Left lung (tissue), 10 donors: Measurements from ENCODE around the gene FBXO5. TPM values are rescaled to one million over a fixed set of nuclear protein-coding genes. Genes with fewer than 3 reads are reported as not detected.

Experiments
- ATAC-seq: fragments of 200-7000 bp; cut with Tn5 transposase; one replicate; pipeline ENCODE4 v1.9.1; 2020; ENCODE audit warnings: moderate library complexity
- DNase-seq, 4 donors: peaks; one replicate each; pipeline ENCODE4 v3.0.0-alpha.2; 2013 to 2020
- H3K27ac ChIP-seq, 2 donors: fragments of 200-600 bp; sonication (generic) in 1 of 2; one replicate each; pipeline versions ENCODE4 v1.5.0 to v1.8.0; 2020 to 2021
- H3K27me3 ChIP-seq, 2 donors: fragments of 200-600 bp; sonication (generic) in 1 of 2; one replicate each; pipeline versions ENCODE4 v1.5.0 to v1.8.0; 2020 to 2021
- H3K36me3 ChIP-seq, 2 donors: fragments of 200-600 bp; sonication (generic) in 1 of 2; one replicate each; pipeline versions ENCODE4 v1.5.0 to v1.8.0; 2020 to 2021
- H3K4me1 ChIP-seq, 2 donors: fragments of 200-600 bp; one replicate each; pipeline ENCODE4 v1.8.0; 2021
- H3K4me3 ChIP-seq, 2 donors: fragments of 200-600 bp; sonication (generic) in 1 of 2; one replicate each; pipeline versions ENCODE4 v1.5.0 to v1.8.0; 2020 to 2021; ENCODE audit warnings: mild to moderate bottlenecking in 1 of 2
- H3K9me3 ChIP-seq, 2 donors: fragments of 200-600 bp; sonication (generic) in 1 of 2; one replicate each; pipeline versions ENCODE4 v1.5.0 to v1.8.0; 2020 to 2021
- CTCF ChIP-seq, 2 donors: fragments of 200-600 bp; sonication (generic) in 1 of 2; IDR thresholded peaks; one replicate each; pipeline versions ENCODE4 v1.5.0 to v1.8.0; 2021; ENCODE audit warnings: antibody characterized with exemption in 2 of 2
- intact Hi-C, 2 donors: fragments of 100-400 bp; cut with DNase I; formaldehyde crosslinking; loops; one replicate each; pipeline versions ENCODE4 v1.11.2 to v1.14.2; 2022
- polyA plus RNA-seq, 6 donors: library from polyadenylated mRNA; unstranded; fragments of 120-200 nt; gene quantifications; one replicate each; pipeline ENCODE4 v1.2.1, GENCODE V29; 2013; ENCODE audit not compliant: insufficient read length in 6 of 6
- total RNA-seq, 2 donors: library from RNA; stranded (reverse); fragmentation: NEBNext Ultra II Directional; extraction: Animal tissue kit (Norgen Biotek cat#: 25700); gene quantifications; one replicate each; pipeline ENCODE4 v1.2.1, GENCODE V29; 2021
- donor health status: DM: no; HTN: yes; CAD: no.
- donor health status: DM: no; HTN: no; CAD: no.

FBXO5 gene
- total and polyA plus RNA-seq, 8 donors, result 6.4 to 38.2 (median 25.0) TPM

GRCh38 chr6:152983637-152984512 is 1.0 kb upstream of the FBXO5 start:
- H3K36me3 ChIP-seq, result peaks cover 0 to 10% of the 10 kb centered on the region in 2 donors
- DNase-seq, result peak; percentile 40 to 98 (median 90)
- intact Hi-C loops, result no loop called here
- no peaks in the 10 kb centered on the region for H3K9me3 ChIP-seq
- peaks cover 0 to 42% of the 10 kb centered on the region in 2 donors for H3K4me1 ChIP-seq
- peak in 1 of 2 donors; percentile 8 for TF ChIP-seq CTCF (IDR thresholded peaks at IDR 0.05)
- peak overlapping the region; percentile 50 to 81 for H3K4me3 ChIP-seq
- ATAC-seq, result peak; percentile 51
- H3K27ac ChIP-seq, result peak overlapping the region; percentile 89 to 94
- no peaks in the 10 kb centered on the region for H3K27me3 ChIP-seq

GRCh38 chr6:152981989-152982903 is 595 bp downstream of the FBXO5 start:
- no peak for TF ChIP-seq CTCF (IDR thresholded peaks at IDR 0.05)
- intact Hi-C loops, result no loop called here
- Histone ChIP-seq H3K36me3 (peaks cover 0 to 10% of the 10 kb centered on the region in 2 donors), H3K27ac (no peak overlapping the region), H3K4me1 (peaks cover 0 to 48% of the 10 kb centered on the region in 2 donors), H3K27me3 (no peaks in the 10 kb centered on the region), H3K9me3 (no peaks in the 10 kb centered on the region), H3K4me3 (peak overlapping the region; percentile 50 to 81)
- DNase-seq (peak in 1 of 4 donors; percentile 89), ATAC-seq (no peak)

GRCh38 chr6:152981219-152981618 is 1.6 kb downstream of the FBXO5 start:
- Histone ChIP-seq H3K9me3 (no peaks in the 10 kb centered on the region), H3K4me1 (peaks cover 0 to 48% of the 10 kb centered on the region in 2 donors), H3K4me3 (no peak overlapping the region), H3K36me3 (peaks cover 0 to 2% of the 10 kb centered on the region in 2 donors), H3K27me3 (no peaks in the 10 kb centered on the region), H3K27ac (no peak overlapping the region)
- intact Hi-C loops, result no loop called here
- no peak for TF ChIP-seq CTCF (IDR thresholded peaks at IDR 0.05)
- ATAC-seq (no peak), DNase-seq (no peak)

- ATAC-seq (no peak), DNase-seq (no peak)
- TF ChIP-seq CTCF (IDR thresholded peaks at IDR 0.05), result no peak
- H3K9me3 ChIP-seq, result no peaks in the 10 kb centered on the region
- no peak overlapping the region for H3K27ac ChIP-seq
- peaks cover 0 to 48% of the 10 kb centered on the region in 2 donors for H3K4me1 ChIP-seq
- no peak overlapping the region for H3K4me3 ChIP-seq
- H3K27me3 ChIP-seq, result no peaks in the 10 kb centered on the region
- no peaks in the 10 kb centered on the region for H3K36me3 ChIP-seq
- intact Hi-C loops, result no loop called here
Observed at GRCh38 chr6:152980656-152981055, 2.2 kb downstream of the FBXO5 start.

- H3K27me3 ChIP-seq, result no peaks in the 10 kb centered on the region
- no peak for TF ChIP-seq CTCF (IDR thresholded peaks at IDR 0.05)
- no peak overlapping the region for H3K27ac ChIP-seq
- DNase-seq, result no peak
- no peak overlapping the region for H3K4me3 ChIP-seq
- peaks cover 0 to 40% of the 10 kb centered on the region in 2 donors for H3K4me1 ChIP-seq
- intact Hi-C loops, result no loop called here
- no peak for ATAC-seq
- no peaks in the 10 kb centered on the region for H3K36me3 ChIP-seq
- no peaks in the 10 kb centered on the region for H3K9me3 ChIP-seq
Observed at GRCh38 chr6:152979116-152979515, 3.7 kb downstream of the FBXO5 start.
